ENCODE data around the gene SOHLH1.

Gene SOHLH1

GRCh38 chr9:135695036-135695435 is 4.2 kb downstream of the SOHLH1 start:
- Histone ChIP-seq H4K20me1 (ENCODE audit: insufficient read depth, low read length) (no peaks in the 10 kb centered on the region), H3K27me3 (replicated peaks; ENCODE audit: insufficient read depth, low read length) (peaks cover 92% of the 10 kb centered on the region), H3K9me3 (replicated peaks; ENCODE audit: insufficient read depth, low read length) (no peaks in the 10 kb centered on the region), H3F3A (ENCODE audit: insufficient read depth, low read length) (no peaks in the 10 kb centered on the region), H3K4me1 (ENCODE audit: low read length) (no peaks in the 10 kb centered on the region), H2AFZ (ENCODE audit: low read length) (no peak overlapping the region), H3K9ac (ENCODE audit: low read length) (no peak overlapping the region), H3K79me2 (ENCODE audit: low read length) (no peaks in the 10 kb centered on the region), H3K27ac (ENCODE audit: low read length) (no peak overlapping the region), H3K9me2 (replicated peaks; ENCODE audit: insufficient read depth, low read length) (no peaks in the 10 kb centered on the region), H3K4me3 (ENCODE audit: low read length) (no peak overlapping the region), H3K4me2 (ENCODE audit: low read depth, low read length) (no peak overlapping the region), H3K36me3 (replicated peaks; ENCODE audit: insufficient read depth, low read length) (no peaks in the 10 kb centered on the region)
- TF ChIP-seq CTCF (IDR thresholded peaks at IDR 0.05; ENCODE audit: low read length) (no peak), EZH2phosphoT487 (IDR thresholded peaks at IDR 0.05; ENCODE audit: low read length) (no peak), EZH2 (optimal IDR thresholded peaks at IDR 0.05; ENCODE audit: low read depth, low read length) (no peak)
- DNase-seq, result no peak

GRCh38 chr9:135694414-135694813 is 4.9 kb downstream of the SOHLH1 start:
- Histone ChIP-seq H3K9ac (ENCODE audit: low read length) (no peak overlapping the region), H3K79me2 (ENCODE audit: low read length) (no peaks in the 10 kb centered on the region), H3K36me3 (replicated peaks; ENCODE audit: insufficient read depth, low read length) (no peaks in the 10 kb centered on the region), H3K9me3 (replicated peaks; ENCODE audit: insufficient read depth, low read length) (no peaks in the 10 kb centered on the region), H3K9me2 (replicated peaks; ENCODE audit: insufficient read depth, low read length) (no peaks in the 10 kb centered on the region), H3K27ac (ENCODE audit: low read length) (no peak overlapping the region), H3K27me3 (replicated peaks; ENCODE audit: insufficient read depth, low read length) (peaks cover 92% of the 10 kb centered on the region), H2AFZ (ENCODE audit: low read length) (no peak overlapping the region), H3K4me3 (ENCODE audit: low read length) (no peak overlapping the region), H3K4me1 (ENCODE audit: low read length) (no peaks in the 10 kb centered on the region), H4K20me1 (ENCODE audit: insufficient read depth, low read length) (no peaks in the 10 kb centered on the region), H3K4me2 (ENCODE audit: low read depth, low read length) (no peak overlapping the region), H3F3A (ENCODE audit: insufficient read depth, low read length) (no peaks in the 10 kb centered on the region)
- DNase-seq, result no peak
- no peak for TF ChIP-seq EZH2phosphoT487 (IDR thresholded peaks at IDR 0.05; ENCODE audit: low read length)
- no peak for TF ChIP-seq EZH2 (optimal IDR thresholded peaks at IDR 0.05; ENCODE audit: low read depth, low read length)
- TF ChIP-seq CTCF (IDR thresholded peaks at IDR 0.05; ENCODE audit: low read length), result no peak

- Histone ChIP-seq H3F3A (ENCODE audit: insufficient read depth, low read length) (no peaks in the 10 kb centered on the region), H3K4me3 (ENCODE audit: low read length) (no peak overlapping the region), H3K79me2 (ENCODE audit: low read length) (no peaks in the 10 kb centered on the region), H3K27me3 (replicated peaks; ENCODE audit: insufficient read depth, low read length) (peaks cover 92% of the 10 kb centered on the region), H3K9me3 (replicated peaks; ENCODE audit: insufficient read depth, low read length) (no peaks in the 10 kb centered on the region), H3K9me2 (replicated peaks; ENCODE audit: insufficient read depth, low read length) (no peaks in the 10 kb centered on the region), H3K4me2 (ENCODE audit: low read depth, low read length) (no peak overlapping the region), H3K9ac (ENCODE audit: low read length) (no peak overlapping the region), H3K36me3 (replicated peaks; ENCODE audit: insufficient read depth, low read length) (no peaks in the 10 kb centered on the region), H4K20me1 (ENCODE audit: insufficient read depth, low read length) (no peaks in the 10 kb centered on the region), H3K4me1 (ENCODE audit: low read length) (no peaks in the 10 kb centered on the region), H2AFZ (ENCODE audit: low read length) (no peak overlapping the region), H3K27ac (ENCODE audit: low read length) (no peak overlapping the region)
- no peak for DNase-seq
- TF ChIP-seq EZH2 (optimal IDR thresholded peaks at IDR 0.05; ENCODE audit: low read depth, low read length), result no peak
- TF ChIP-seq CTCF (IDR thresholded peaks at IDR 0.05; ENCODE audit: low read length), result no peak
- no peak for TF ChIP-seq EZH2phosphoT487 (IDR thresholded peaks at IDR 0.05; ENCODE audit: low read length)
Observed at GRCh38 chr9:135693771-135694170, 5.5 kb downstream of the SOHLH1 start.
